ENCODE data around the gene ATP8B2. TPM values are rescaled to one million over a fixed set of nuclear protein-coding genes. Genes with fewer than 3 reads are reported as not detected.
"Not testable (repeated sequence)": the region's sequence is repeated elsewhere in the genome, so short reads cannot be mapped to it uniquely, and the experiment has no call there.

Gene ATP8B2
- polyA plus RNA-seq, 1 of the 3 experiments (the other 2 are of a cell fraction), result 50.7 TPM

DNA sequence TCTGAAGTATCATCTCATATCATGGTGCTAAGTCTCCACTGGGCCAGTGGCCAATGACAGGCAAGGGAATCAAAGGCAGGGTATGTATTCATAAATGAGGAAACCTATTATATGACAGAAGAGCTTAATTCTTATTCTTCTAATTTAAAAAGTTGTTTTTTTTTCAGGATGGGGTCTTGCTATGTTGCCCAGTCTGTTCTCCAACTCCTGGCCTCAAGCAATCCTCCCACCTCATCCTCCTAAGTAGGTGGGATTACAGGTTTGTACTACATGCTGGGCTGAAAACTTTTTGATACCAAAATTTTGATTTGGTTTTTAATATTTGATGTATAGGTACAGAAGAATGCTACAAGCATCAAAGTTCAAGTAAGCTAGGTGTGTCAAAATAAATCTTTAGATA is 35.0 kb downstream of the ATP8B2 start:
- no peaks in the 10 kb centered on the region for H3K36me3 ChIP-seq (replicated peaks in 1 of 2; ENCODE audit: control insufficient read depth in 1 of 2, insufficient read depth in 2 of 2, low read length in 1 of 2)
- no peaks in the 10 kb centered on the region for H3F3A ChIP-seq (replicated peaks; ENCODE audit: insufficient read depth)
- H3K4me1 ChIP-seq (ENCODE audit: control insufficient read depth in 1 of 2, insufficient read depth in 2 of 2, low read depth in 1 of 2, low read length in 1 of 2), result no peaks in the 10 kb centered on the region
- DNase-seq, result no peak
- H2AFZ ChIP-seq (ENCODE audit: low read depth), result no peak overlapping the region
- TF ChIP-seq FOXJ3 (CRISPR knock-in tag; IDR thresholded peaks at IDR 0.05) (no peak), TCF12 (IDR thresholded peaks at IDR 0.05) (no peak), RCOR1 (IDR thresholded peaks at IDR 0.05; ENCODE audit: low read length) (no peak), POLR2AphosphoS5 (IDR thresholded peaks at IDR 0.05; ENCODE audit: low read depth, low read length) (no peak), FOSL2 (IDR thresholded peaks at IDR 0.05; ENCODE audit: borderline replicate concordance, low read depth) (no peak), GABPA (IDR thresholded peaks at IDR 0.05; ENCODE audit: low read depth) (no peak), SMC3 (IDR thresholded peaks at IDR 0.05; ENCODE audit: low read depth, low read length) (no peak), RAD21 (IDR thresholded peaks at IDR 0.05; ENCODE audit: low read length) (no peak), NFIC (IDR thresholded peaks at IDR 0.05; ENCODE audit: borderline replicate concordance) (no peak), EZH2phosphoT487 (IDR thresholded peaks at IDR 0.05; ENCODE audit: borderline replicate concordance, low read depth) (no peak)
- TF ChIP-seq, protein P1, sequence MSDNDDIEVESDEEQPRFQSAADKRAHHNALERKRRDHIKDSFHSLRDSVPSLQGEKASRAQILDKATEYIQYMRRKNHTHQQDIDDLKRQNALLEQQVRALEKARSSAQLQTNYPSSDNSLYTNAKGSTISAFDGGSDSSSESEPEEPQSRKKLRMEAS (IDR thresholded peaks at IDR 0.05; ENCODE audit: low read depth), result no peak
- TF ChIP-seq, protein P2, sequence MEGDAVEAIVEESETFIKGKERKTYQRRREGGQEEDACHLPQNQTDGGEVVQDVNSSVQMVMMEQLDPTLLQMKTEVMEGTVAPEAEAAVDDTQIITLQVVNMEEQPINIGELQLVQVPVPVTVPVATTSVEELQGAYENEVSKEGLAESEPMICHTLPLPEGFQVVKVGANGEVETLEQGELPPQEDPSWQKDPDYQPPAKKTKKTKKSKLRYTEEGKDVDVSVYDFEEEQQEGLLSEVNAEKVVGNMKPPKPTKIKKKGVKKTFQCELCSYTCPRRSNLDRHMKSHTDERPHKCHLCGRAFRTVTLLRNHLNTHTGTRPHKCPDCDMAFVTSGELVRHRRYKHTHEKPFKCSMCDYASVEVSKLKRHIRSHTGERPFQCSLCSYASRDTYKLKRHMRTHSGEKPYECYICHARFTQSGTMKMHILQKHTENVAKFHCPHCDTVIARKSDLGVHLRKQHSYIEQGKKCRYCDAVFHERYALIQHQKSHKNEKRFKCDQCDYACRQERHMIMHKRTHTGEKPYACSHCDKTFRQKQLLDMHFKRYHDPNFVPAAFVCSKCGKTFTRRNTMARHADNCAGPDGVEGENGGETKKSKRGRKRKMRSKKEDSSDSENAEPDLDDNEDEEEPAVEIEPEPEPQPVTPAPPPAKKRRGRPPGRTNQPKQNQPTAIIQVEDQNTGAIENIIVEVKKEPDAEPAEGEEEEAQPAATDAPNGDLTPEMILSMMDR (IDR thresholded peaks at IDR 0.05), result no peak
- TF ChIP-seq, protein P3, sequence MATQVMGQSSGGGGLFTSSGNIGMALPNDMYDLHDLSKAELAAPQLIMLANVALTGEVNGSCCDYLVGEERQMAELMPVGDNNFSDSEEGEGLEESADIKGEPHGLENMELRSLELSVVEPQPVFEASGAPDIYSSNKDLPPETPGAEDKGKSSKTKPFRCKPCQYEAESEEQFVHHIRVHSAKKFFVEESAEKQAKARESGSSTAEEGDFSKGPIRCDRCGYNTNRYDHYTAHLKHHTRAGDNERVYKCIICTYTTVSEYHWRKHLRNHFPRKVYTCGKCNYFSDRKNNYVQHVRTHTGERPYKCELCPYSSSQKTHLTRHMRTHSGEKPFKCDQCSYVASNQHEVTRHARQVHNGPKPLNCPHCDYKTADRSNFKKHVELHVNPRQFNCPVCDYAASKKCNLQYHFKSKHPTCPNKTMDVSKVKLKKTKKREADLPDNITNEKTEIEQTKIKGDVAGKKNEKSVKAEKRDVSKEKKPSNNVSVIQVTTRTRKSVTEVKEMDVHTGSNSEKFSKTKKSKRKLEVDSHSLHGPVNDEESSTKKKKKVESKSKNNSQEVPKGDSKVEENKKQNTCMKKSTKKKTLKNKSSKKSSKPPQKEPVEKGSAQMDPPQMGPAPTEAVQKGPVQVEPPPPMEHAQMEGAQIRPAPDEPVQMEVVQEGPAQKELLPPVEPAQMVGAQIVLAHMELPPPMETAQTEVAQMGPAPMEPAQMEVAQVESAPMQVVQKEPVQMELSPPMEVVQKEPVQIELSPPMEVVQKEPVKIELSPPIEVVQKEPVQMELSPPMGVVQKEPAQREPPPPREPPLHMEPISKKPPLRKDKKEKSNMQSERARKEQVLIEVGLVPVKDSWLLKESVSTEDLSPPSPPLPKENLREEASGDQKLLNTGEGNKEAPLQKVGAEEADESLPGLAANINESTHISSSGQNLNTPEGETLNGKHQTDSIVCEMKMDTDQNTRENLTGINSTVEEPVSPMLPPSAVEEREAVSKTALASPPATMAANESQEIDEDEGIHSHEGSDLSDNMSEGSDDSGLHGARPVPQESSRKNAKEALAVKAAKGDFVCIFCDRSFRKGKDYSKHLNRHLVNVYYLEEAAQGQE (IDR thresholded peaks at IDR 0.05; ENCODE audit: low read depth, low read length), result no peak
- H3K4me3 ChIP-seq (ENCODE audit: low read depth in 2 of 2, low read length in 1 of 2), result no peak overlapping the region
- no peaks in the 10 kb centered on the region for H3K9me2 ChIP-seq
- H3K9ac ChIP-seq, result no peak overlapping the region
- H3K4me2 ChIP-seq, result no peak overlapping the region
- no peaks in the 10 kb centered on the region for H4K20me1 ChIP-seq (ENCODE audit: insufficient read depth)
- ChIA-PET POLR2A (no interaction called here), CTCF (interaction anchor here (1.2 to 2.1 kb wide), 2 partner anchors 25 to 31 kb away, joined by 4 to 12 read pairs; no protein-coding TSS in a partner anchor)
- H3K27ac ChIP-seq (ENCODE audit: low read depth in 2 of 2, low read length in 1 of 2), result no peak overlapping the region
- no peaks in the 10 kb centered on the region for H3K9me3 ChIP-seq
- no peaks in the 10 kb centered on the region for H3K79me2 ChIP-seq (ENCODE audit: insufficient read depth)
- H3K27me3 ChIP-seq (ENCODE audit: insufficient read depth), result no peaks in the 10 kb centered on the region

DNA sequence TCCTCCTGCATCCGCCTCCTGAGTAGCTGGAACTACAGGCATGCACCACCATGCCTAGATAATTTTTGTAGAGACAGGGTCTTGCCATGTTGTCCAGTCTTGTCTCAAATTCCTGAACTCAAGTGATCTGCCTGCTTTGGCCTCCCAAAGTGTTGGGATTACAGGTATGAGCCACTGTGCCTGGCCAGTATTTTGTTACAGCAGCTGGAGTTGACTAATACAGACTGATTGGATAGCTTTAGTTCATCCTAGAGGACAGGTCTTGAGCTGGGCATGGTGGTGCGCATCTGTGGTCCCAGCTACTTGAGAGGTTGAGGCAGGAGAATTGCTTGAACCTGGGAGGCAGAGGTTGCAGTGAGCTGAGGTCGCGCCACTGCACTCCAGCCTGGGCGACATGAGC is 35.6 kb downstream of the ATP8B2 start:
- 84% methylated on average over 5 of the region's 5 CpGs for WGBS (ENCODE audit: low lambda C conversion rate)
- CTCF ChIA-PET, result interaction anchor here (1.2 to 2.1 kb wide), 2 partner anchors 26 to 32 kb away, joined by 4 to 12 read pairs; no protein-coding TSS in a partner anchor
- H3K27ac ChIP-seq (ENCODE audit: low read depth in 2 of 2, low read length in 1 of 2); H3K9ac ChIP-seq; H3K9me3 ChIP-seq; H3K4me2 ChIP-seq; H3K27me3 ChIP-seq (ENCODE audit: insufficient read depth); H3F3A ChIP-seq (replicated peaks; ENCODE audit: insufficient read depth); H3K36me3 ChIP-seq (replicated peaks in 1 of 2; ENCODE audit: control insufficient read depth in 1 of 2, insufficient read depth in 2 of 2, low read length in 1 of 2); H2AFZ ChIP-seq (ENCODE audit: low read depth); POLR2A ChIA-PET; H3K4me1 ChIP-seq (ENCODE audit: control insufficient read depth in 1 of 2, insufficient read depth in 2 of 2, low read depth in 1 of 2, low read length in 1 of 2); H3K9me2 ChIP-seq; H3K79me2 ChIP-seq (ENCODE audit: insufficient read depth); H4K20me1 ChIP-seq (ENCODE audit: insufficient read depth); H3K4me3 ChIP-seq (ENCODE audit: low read depth in 2 of 2, low read length in 1 of 2); DNase-seq: not testable (repeated sequence)
